HepG2 (cell line): ENCODE data around the gene KRTCAP2. TPM values are rescaled to one million over a fixed set of nuclear protein-coding genes. Genes with fewer than 3 reads are reported as not detected.
A peak's percentile ranks its signal among the peaks of the same experiment; 100 is the strongest.

ENCODE experiments used
- CAMTA2 ChIP-seq: sonication (generic); formaldehyde crosslinking; IDR thresholded peaks from 2 replicates; pipeline ENCODE4 v1.4.0; 2020; ENCODE audit warnings: mild to moderate bottlenecking, missing genetic modification reagents, borderline replicate concordance
- CBX1 ChIP-seq: IDR thresholded peaks from one replicate; pipeline ENCODE4 v1.6.1; 2016; ENCODE audit warnings: antibody characterized with exemption, low read depth
- CBX5 ChIP-seq: sonication (generic); formaldehyde crosslinking; IDR thresholded peaks from 2 replicates; pipeline ENCODE4 v1.4.0; 2020; ENCODE audit warnings: missing genetic modification reagents, borderline replicate concordance
- GPN1 ChIP-seq: sonication (generic); formaldehyde crosslinking; IDR thresholded peaks from 2 replicates; pipeline ENCODE4 v1.5.1; 2020; ENCODE audit warnings: missing genetic modification reagents, borderline replicate concordance
- MBD4 ChIP-seq: IDR thresholded peaks from 2 replicates; pipeline ENCODE4 v1.6.1; 2012; ENCODE audit warnings: low read length, inconsistent platforms, borderline replicate concordance
- NRL ChIP-seq: sonication (generic); formaldehyde crosslinking; IDR thresholded peaks from 2 replicates; pipeline ENCODE4 v1.5.0; 2020; ENCODE audit warnings: missing genetic modification reagents, mild to moderate bottlenecking, moderate library complexity, borderline replicate concordance
- PAXIP1 ChIP-seq: sonication (generic); formaldehyde crosslinking; conservative IDR thresholded peaks from 2 replicates; pipeline ENCODE4 v1.4.0; 2020; ENCODE audit warnings: mild to moderate bottlenecking, missing genetic modification reagents, moderate library complexity
- REPIN1 ChIP-seq: sonication (generic); formaldehyde crosslinking; IDR thresholded peaks from 2 replicates; pipeline ENCODE4 v1.8.0; 2022; ENCODE audit warnings: missing genetic modification reagents, low read depth, mild to moderate bottlenecking, borderline replicate concordance
- SIN3A ChIP-seq: IDR thresholded peaks from 2 replicates; pipeline ENCODE4 v1.6.1; 2011; ENCODE audit warnings: low read depth, mild to moderate bottlenecking, control low read depth, low read length, borderline replicate concordance
- SIN3B ChIP-seq: fragments of 150-350 bp; IDR thresholded peaks from 2 replicates; pipeline ENCODE4 v1.6.1; 2014; ENCODE audit warnings: low read length
- SMAD1 ChIP-seq: sonication (generic); formaldehyde crosslinking; IDR thresholded peaks from 2 replicates; pipeline ENCODE4 v1.4.0; 2020; ENCODE audit warnings: missing genetic modification reagents, low read depth, mild to moderate bottlenecking, borderline replicate concordance
- SP1 ChIP-seq, 2 experiments: fragments of 450-650 bp in 1 of 2; sonication (generic) in 1 of 2; formaldehyde crosslinking in 1 of 2; IDR thresholded peaks; 2 replicates each; pipeline versions ENCODE4 v1.4.0 to v1.6.1; 2016 to 2020; ENCODE audit warnings: missing genetic modification reagents in 1 of 2
- SP5 ChIP-seq: IDR thresholded peaks from 2 replicates; pipeline ENCODE4 v1.6.1; 2016; ENCODE audit warnings: low read depth, borderline replicate concordance
- ZGPAT ChIP-seq: IDR thresholded peaks from 2 replicates; pipeline ENCODE4 v1.6.1; 2016; ENCODE audit warnings: mild to moderate bottlenecking
- ZNF460 ChIP-seq: sonication (generic); formaldehyde crosslinking; IDR thresholded peaks from 2 replicates; pipeline ENCODE4 v1.5.1; 2020; ENCODE audit warnings: missing genetic modification reagents, mild to moderate bottlenecking, borderline replicate concordance
- ZNF484 ChIP-seq: sonication (generic); formaldehyde crosslinking; IDR thresholded peaks from 2 replicates; pipeline ENCODE4 v1.5.1; 2020; ENCODE audit warnings: mild to moderate bottlenecking, low read depth, missing genetic modification reagents, borderline replicate concordance
- ZNF609 ChIP-seq: sonication (generic); formaldehyde crosslinking; IDR thresholded peaks from 2 replicates; pipeline ENCODE4 v1.4.0; 2020; ENCODE audit warnings: mild to moderate bottlenecking, missing genetic modification reagents, borderline replicate concordance
- ZNF672 ChIP-seq: sonication (generic); formaldehyde crosslinking; IDR thresholded peaks from 2 replicates; pipeline ENCODE4 v1.8.1; 2022; ENCODE audit warnings: missing genetic modification reagents
- ZNF766 ChIP-seq: sonication (generic); formaldehyde crosslinking; IDR thresholded peaks from 2 replicates; pipeline ENCODE4 v1.5.0; 2020; ENCODE audit warnings: missing genetic modification reagents, borderline replicate concordance
- polyA plus RNA-seq, 8 experiments: library from polyadenylated mRNA; depleted of rRNA in 3 of 8; stranded (reverse) in 7 of 8; unstranded in 1 of 8; fragments of >200 nt; fragmentation: Illumina TruSeq in 4 of 8; extraction: Trizol in 4 of 8; gene quantifications; 2 replicates each; pipeline versions ENCODE4 v1.2.1 to v1.2.3, GENCODE V29; 2011 to 2016; ENCODE audit warnings: low read depth in 4 of 8, missing spikeins in 1 of 8, mixed read lengths in 1 of 8; ENCODE audit not compliant: insufficient read depth in 1 of 8
- total RNA-seq, 5 experiments: library from RNA; depleted of rRNA; stranded (reverse); fragments of >200 nt; fragmentation: Illumina TruSeq; extraction: Trizol; gene quantifications; 2 replicates each; pipeline ENCODE4 v1.2.3, GENCODE V29; 2016; ENCODE audit warnings: low read depth in 1 of 5

Gene KRTCAP2
- total and polyA plus RNA-seq, 2 of the 13 experiments (the other 11 are each of a cell fraction or from before 2014, with no cell fraction given) = 77.3 to 79.4 TPM

- TF ChIP-seq PAXIP1 (CRISPR knock-in tag) (peak; percentile 44; the same call in 1 of the 2 replicates), CBX5 (peak; percentile 74; the same call in 1 of the 2 replicates), NRL (CRISPR knock-in tag) (no peak), ZNF460 (CRISPR knock-in tag) (no peak), ZNF609 (CRISPR knock-in tag) (no peak), REPIN1 (CRISPR knock-in tag) (peak; percentile 78; the same call in 1 of the 2 replicates), GPN1 (CRISPR knock-in tag) (no peak), ZGPAT (CRISPR knock-in tag) (no peak; the same call in none of the 2 replicates), CAMTA2 (no peak), ZNF484 (no peak), SIN3B (no peak), SIN3A (no peak), CBX1 (peak; percentile 85), MBD4 (no peak), SP5 (peak; percentile 29; the same call in 1 of the 2 replicates), SP1 (IDR thresholded peaks at IDR 0.05) (no peak), SP1 (CRISPR knock-in tag; IDR thresholded peaks at IDR 0.05) (peak; percentile 44), ZNF672 (no peak), ZNF766 (0 out of 2 replicates have a peak, but pooled peaks have one; percentile 73), SMAD1 (CRISPR knock-in tag) (peak; percentile 86)
These were observed at the start of gene KRTCAP2 (continued) for GRCh38 chr1:155172732-155173477.
